ENCODE measurements around the gene PLA2R1.

Gene PLA2R1

GRCh38 chr2:160010361-160011145, 51.9 kb downstream of the PLA2R1 start:
- TF ChIP-seq CTCF (conservative IDR thresholded peaks at IDR 0.05): no peak
- H3K27ac ChIP-seq: no peak overlapping the region

- TF ChIP-seq CTCF (conservative IDR thresholded peaks at IDR 0.05): no peak
- no peak overlapping the region for H3K27ac ChIP-seq
These were observed 55.3 kb downstream of the PLA2R1 start for GRCh38 chr2:160007111-160007510.

GRCh38 chr2:160006475-160006874, 55.9 kb downstream of the PLA2R1 start:
- TF ChIP-seq CTCF (conservative IDR thresholded peaks at IDR 0.05): no peak
- H3K27ac ChIP-seq: no peak overlapping the region

- no peak for TF ChIP-seq CTCF (conservative IDR thresholded peaks at IDR 0.05)
- no peak overlapping the region for H3K27ac ChIP-seq
These were observed 56.5 kb downstream of the PLA2R1 start for GRCh38 chr2:160005908-160006307.

GRCh38 chr2:160005476-160005875, 56.9 kb downstream of the PLA2R1 start:
- no peak for TF ChIP-seq CTCF (conservative IDR thresholded peaks at IDR 0.05)
- no peak overlapping the region for H3K27ac ChIP-seq

GRCh38 chr2:159998961-159999360, 63.5 kb downstream of the PLA2R1 start:
- H3K27ac ChIP-seq: no peak overlapping the region
- TF ChIP-seq CTCF (conservative IDR thresholded peaks at IDR 0.05): peak; percentile 11; the same call in 1 of the 2 replicates

GRCh38 chr2:159998243-159998642, 64.2 kb downstream of the PLA2R1 start:
- no peak for TF ChIP-seq CTCF (conservative IDR thresholded peaks at IDR 0.05)
- H3K27ac ChIP-seq: no peak overlapping the region

All from VCaP (cell line).